GM12864 (cell line): ENCODE measurements around the gene ING3.

Experiments
- DNase-seq: peaks from one replicate; pipeline ENCODE4 v3.0.0-alpha.2; 2011; ENCODE audit warnings: low read depth
- H3K4me3 ChIP-seq: 2 replicates; pipeline ENCODE4 v1.5.1; 2011; ENCODE audit warnings: mild to moderate bottlenecking, low read depth, low read length, control low read depth
- TF ChIP-seq, protein P1 (sequence below): IDR thresholded peaks from 2 replicates; pipeline ENCODE4 v1.5.1; 2011; ENCODE audit warnings: low read depth, mild to moderate bottlenecking, moderate library complexity, low read length, control low read depth, inconsistent platforms; ENCODE audit errors: missing control alignments

The ING3 gene

DNA sequence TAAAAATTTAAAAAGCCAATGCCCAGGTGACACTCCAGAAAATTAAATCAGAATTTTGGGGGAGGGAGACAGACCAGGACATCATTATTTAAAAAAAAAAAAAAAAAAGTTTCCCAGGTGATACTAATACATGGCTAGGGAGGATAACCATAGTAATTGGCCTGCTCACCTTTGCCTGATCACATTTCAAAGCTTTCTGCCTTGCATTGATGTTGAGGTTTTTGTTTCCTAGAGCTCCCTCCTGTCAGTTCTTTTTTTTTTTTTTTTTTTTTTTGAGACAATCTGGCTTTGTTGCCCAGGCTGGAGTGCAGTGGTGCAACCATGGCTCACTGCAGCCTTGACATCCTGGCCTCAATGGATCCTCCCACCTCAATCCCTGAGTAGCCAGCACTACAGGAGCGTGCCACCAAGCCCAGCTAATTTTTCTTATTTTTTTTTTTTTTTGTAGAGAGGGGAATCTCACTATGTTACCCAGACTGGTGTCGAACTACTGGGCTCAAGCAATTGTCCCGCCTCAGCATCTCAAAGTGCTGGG is 76.1 kb downstream of the ING3 start:
- no peak for DNase-seq

More for the DNA sequence above, 76.1 kb downstream of the ING3 start:
- TF ChIP-seq, protein P1, sequence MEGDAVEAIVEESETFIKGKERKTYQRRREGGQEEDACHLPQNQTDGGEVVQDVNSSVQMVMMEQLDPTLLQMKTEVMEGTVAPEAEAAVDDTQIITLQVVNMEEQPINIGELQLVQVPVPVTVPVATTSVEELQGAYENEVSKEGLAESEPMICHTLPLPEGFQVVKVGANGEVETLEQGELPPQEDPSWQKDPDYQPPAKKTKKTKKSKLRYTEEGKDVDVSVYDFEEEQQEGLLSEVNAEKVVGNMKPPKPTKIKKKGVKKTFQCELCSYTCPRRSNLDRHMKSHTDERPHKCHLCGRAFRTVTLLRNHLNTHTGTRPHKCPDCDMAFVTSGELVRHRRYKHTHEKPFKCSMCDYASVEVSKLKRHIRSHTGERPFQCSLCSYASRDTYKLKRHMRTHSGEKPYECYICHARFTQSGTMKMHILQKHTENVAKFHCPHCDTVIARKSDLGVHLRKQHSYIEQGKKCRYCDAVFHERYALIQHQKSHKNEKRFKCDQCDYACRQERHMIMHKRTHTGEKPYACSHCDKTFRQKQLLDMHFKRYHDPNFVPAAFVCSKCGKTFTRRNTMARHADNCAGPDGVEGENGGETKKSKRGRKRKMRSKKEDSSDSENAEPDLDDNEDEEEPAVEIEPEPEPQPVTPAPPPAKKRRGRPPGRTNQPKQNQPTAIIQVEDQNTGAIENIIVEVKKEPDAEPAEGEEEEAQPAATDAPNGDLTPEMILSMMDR = no peak
- no peak overlapping the region for H3K4me3 ChIP-seq
